Measurements from ENCODE around the gene HRK.

HRK gene

DNA sequence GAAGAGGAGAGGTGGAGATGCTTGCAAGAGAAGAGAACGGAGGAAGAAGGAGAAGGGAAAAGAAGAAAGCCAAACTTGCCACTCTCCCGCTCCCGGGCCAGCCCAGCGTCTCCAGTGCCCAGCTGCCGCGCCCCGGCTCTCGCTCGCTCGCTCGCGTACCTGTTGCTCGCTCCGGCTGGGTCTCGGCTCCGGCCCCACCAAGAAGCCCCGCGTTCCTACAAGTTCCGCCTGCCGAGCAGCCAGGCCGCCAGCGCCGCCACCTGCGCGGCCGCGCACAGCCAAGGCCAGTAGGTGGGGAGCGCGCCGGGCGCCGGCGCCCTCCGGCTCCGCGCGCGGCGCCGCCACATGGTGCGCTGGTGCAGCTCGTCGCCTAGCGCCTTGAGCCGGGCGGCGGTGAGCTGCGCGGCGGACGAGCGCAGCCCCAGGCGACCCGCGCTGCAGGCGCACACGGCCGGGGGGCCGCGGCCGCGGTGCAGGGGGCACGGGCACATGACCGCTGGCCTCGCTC is 370 bp downstream of the HRK start:
- Histone ChIP-seq H3K27me3 (ENCODE audit: low read depth, low read length) (peaks cover 61% of the 10 kb centered on the region), H3K4me3 (ENCODE audit: low read depth in 1 of 2, low read length in 2 of 2) (peak overlapping the region in 1 of 2 donors; percentile 42), H3K27ac (ENCODE audit: low read length) (no peak overlapping the region), H3K4me1 (ENCODE audit: control insufficient read depth in 1 of 2, insufficient read depth in 2 of 2, low read length in 2 of 2) (peaks cover 4 to 47% of the 10 kb centered on the region in 2 donors), H3K9me3 (ENCODE audit: control insufficient read depth in 1 of 2, low read length in 2 of 2) (no peaks in the 10 kb centered on the region), H3K36me3 (ENCODE audit: control insufficient read depth in 1 of 2, insufficient read depth in 2 of 2, low read length in 2 of 2) (no peaks in the 10 kb centered on the region)

- Histone ChIP-seq H3K4me3 (ENCODE audit: low read depth in 1 of 2, low read length in 2 of 2) (peak overlapping the region in 1 of 2 donors; percentile 42), H3K27ac (ENCODE audit: low read length) (no peak overlapping the region), H3K36me3 (ENCODE audit: control insufficient read depth in 1 of 2, insufficient read depth in 2 of 2, low read length in 2 of 2) (no peaks in the 10 kb centered on the region), H3K27me3 (ENCODE audit: low read depth, low read length) (peaks cover 61% of the 10 kb centered on the region), H3K9me3 (ENCODE audit: control insufficient read depth in 1 of 2, low read length in 2 of 2) (no peaks in the 10 kb centered on the region), H3K4me1 (ENCODE audit: control insufficient read depth in 1 of 2, insufficient read depth in 2 of 2, low read length in 2 of 2) (peaks cover 4 to 47% of the 10 kb centered on the region in 2 donors)
Measured at GRCh38 chr12:116880213-116880816, 926 bp downstream of the HRK start.

DNA sequence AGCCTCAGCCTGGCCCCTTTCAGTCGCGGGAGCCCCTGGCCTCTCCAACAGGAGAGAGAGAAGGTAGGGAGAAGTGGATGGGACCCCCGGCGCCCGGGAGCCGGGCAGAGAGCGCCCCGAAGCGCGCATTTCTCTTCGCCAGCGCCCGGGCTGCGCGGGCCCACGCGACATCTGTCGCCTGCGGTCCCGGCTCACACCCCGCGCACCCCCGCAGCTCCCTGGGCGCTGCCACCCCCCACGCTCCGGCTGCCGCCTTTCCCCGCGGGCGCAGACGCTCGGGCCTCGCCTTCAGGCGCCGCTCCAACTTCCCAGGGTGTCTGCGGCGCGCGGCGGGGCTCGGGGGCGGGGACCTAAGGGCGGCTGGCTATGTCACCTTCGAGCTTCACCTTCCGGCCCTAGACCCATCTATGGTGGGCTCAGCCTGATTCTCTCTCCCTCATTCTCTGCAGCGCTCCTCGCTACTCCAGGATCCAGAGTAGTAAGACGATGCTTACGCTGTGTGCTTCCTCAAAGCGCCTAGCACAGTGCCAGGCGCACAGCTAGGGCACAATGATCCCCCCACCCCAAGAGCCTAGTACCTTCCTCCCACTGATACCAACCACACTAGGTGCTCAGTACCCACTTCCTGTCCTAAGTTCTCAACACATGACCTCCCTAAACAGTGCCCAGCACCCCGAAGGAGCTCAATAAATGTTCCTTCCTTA is 1.6 kb downstream of the HRK start:
- Histone ChIP-seq H3K27ac (ENCODE audit: low read length) (no peak overlapping the region), H3K4me1 (ENCODE audit: control insufficient read depth in 1 of 2, insufficient read depth in 2 of 2, low read length in 2 of 2) (peaks cover 4 to 47% of the 10 kb centered on the region in 2 donors), H3K27me3 (ENCODE audit: low read depth, low read length) (peaks cover 60% of the 10 kb centered on the region), H3K36me3 (ENCODE audit: control insufficient read depth in 1 of 2, insufficient read depth in 2 of 2, low read length in 2 of 2) (no peaks in the 10 kb centered on the region), H3K4me3 (ENCODE audit: low read depth in 1 of 2, low read length in 2 of 2) (peak overlapping the region in 1 of 2 donors; percentile 40), H3K9me3 (ENCODE audit: control insufficient read depth in 1 of 2, low read length in 2 of 2) (peaks cover 1 to 4% of the 10 kb centered on the region in 2 donors)

GRCh38 chr12:116878567-116879508 is 2.4 kb downstream of the HRK start:
- Histone ChIP-seq H3K4me3 (ENCODE audit: low read depth in 1 of 2, low read length in 2 of 2) (peak overlapping the region; percentile 33 to 40), H3K27ac (ENCODE audit: low read length) (no peak overlapping the region), H3K4me1 (ENCODE audit: control insufficient read depth in 1 of 2, insufficient read depth in 2 of 2, low read length in 2 of 2) (peaks cover 4 to 47% of the 10 kb centered on the region in 2 donors), H3K27me3 (ENCODE audit: low read depth, low read length) (peaks cover 57% of the 10 kb centered on the region), H3K9me3 (ENCODE audit: control insufficient read depth in 1 of 2, low read length in 2 of 2) (peaks cover 5 to 12% of the 10 kb centered on the region in 2 donors), H3K36me3 (ENCODE audit: control insufficient read depth in 1 of 2, insufficient read depth in 2 of 2, low read length in 2 of 2) (no peaks in the 10 kb centered on the region)

DNA sequence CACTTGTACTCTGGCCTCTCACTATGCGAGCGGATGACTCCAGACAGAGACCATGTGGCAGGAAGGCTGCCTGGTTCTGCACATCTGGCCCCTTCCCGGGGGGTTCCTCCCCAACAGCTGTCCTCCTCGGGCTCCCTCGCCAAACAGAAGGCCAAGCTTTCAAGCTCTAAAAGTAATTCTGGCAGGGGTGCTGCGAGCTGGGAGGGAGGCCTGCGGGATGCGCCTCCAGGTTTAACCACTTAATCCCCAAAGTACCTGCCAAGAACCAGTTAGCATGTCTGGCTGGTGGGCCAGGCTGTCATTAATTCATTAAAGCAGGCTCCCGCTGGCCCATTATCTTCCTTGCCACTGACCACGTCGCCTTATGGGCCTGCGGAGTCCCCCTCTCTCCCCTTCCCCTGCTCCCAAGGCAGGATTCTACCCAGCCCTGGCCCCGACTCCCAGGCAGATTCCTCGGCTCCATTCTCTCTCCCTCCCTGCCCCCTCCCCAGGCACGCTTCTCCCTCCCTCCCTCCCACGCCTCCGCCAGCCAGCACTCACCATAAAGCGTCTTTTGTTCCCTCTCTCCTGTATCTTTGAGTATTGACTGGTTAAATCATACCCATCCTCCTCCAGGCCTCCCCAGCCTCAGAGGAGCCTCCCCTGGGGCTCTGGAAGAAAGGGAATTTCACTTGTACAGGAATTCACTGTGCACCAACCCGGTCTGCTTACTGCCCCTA is 4.9 kb downstream of the HRK start:
- H3K9me3 ChIP-seq (ENCODE audit: control insufficient read depth in 1 of 2, low read length in 2 of 2), result peaks cover 5 to 14% of the 10 kb centered on the region in 2 donors
- H3K36me3 ChIP-seq (ENCODE audit: control insufficient read depth in 1 of 2, insufficient read depth in 2 of 2, low read length in 2 of 2), result no peaks in the 10 kb centered on the region
- H3K4me3 ChIP-seq (ENCODE audit: low read depth in 1 of 2, low read length in 2 of 2), result no peak overlapping the region
- H3K27me3 ChIP-seq (ENCODE audit: low read depth, low read length), result peaks cover 33% of the 10 kb centered on the region
- peaks cover 0 to 33% of the 10 kb centered on the region in 2 donors for H3K4me1 ChIP-seq (ENCODE audit: control insufficient read depth in 1 of 2, insufficient read depth in 2 of 2, low read length in 2 of 2)
- no peak overlapping the region for H3K27ac ChIP-seq (ENCODE audit: low read length)

DNA sequence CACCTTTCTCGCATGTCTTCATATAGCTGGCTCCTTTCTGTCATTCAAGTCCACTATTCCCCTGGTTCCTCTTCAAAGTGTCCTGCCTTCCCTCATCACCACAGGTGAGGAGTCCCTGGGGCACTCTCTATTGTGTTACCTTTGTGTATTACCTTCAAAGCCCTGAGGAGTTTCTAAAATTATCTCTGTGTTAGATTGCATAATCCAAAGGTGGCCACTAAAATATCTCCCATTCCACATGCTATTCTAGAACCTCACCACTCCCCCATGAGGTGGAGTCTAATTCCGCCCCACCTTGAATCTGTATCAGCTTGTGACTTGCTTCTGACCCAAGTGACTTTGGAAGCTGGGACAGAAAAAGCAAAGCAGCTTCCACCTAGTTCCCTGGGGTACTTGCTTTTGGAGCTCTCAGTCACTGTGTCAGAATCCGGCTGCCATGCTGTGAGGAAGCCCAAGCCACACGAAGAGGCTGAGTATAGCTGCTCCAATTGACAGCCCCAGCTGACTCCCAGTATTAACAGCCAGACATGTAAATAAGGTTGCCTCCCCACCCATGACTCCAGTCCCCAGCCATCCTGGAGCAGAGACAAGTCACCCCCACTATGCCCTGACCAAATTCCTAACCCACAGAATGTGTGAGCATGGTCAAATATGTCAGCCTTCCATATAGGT is 6.8 kb downstream of the HRK start:
- H3K27ac ChIP-seq (ENCODE audit: low read length), result no peak overlapping the region
- H3K36me3 ChIP-seq (ENCODE audit: control insufficient read depth in 1 of 2, insufficient read depth in 2 of 2, low read length in 2 of 2), result no peaks in the 10 kb centered on the region
- H3K27me3 ChIP-seq (ENCODE audit: low read depth, low read length), result peaks cover 21% of the 10 kb centered on the region
- peaks cover 5 to 14% of the 10 kb centered on the region in 2 donors for H3K9me3 ChIP-seq (ENCODE audit: control insufficient read depth in 1 of 2, low read length in 2 of 2)
- no peak overlapping the region for H3K4me3 ChIP-seq (ENCODE audit: low read depth in 1 of 2, low read length in 2 of 2)
- H3K4me1 ChIP-seq (ENCODE audit: control insufficient read depth in 1 of 2, insufficient read depth in 2 of 2, low read length in 2 of 2), result peaks cover 0 to 18% of the 10 kb centered on the region in 2 donors

DNA sequence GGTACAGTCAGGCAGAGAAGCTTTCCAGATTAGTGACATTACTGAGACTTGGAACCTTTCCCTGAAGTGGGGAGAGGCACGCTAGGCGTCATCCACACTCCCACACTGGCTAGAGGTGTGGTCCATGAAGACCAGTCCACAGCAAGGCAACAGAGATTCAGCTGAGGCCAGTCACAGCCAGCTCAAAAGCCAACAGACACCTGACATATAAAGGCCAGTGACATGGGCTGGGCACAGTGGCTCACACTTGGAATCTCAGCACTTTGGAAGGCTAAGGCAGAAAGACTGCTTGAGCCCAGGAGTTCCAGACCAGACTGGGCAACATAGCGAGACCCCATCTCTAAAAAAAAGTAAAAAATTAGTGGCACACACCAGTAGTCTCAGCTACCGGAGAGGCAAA is 10.9 kb downstream of the HRK start:
- Histone ChIP-seq H3K4me1 (ENCODE audit: control insufficient read depth in 1 of 2, insufficient read depth in 2 of 2, low read length in 2 of 2) (no peaks in the 10 kb centered on the region), H3K4me3 (ENCODE audit: low read depth in 1 of 2, low read length in 2 of 2) (no peak overlapping the region), H3K27ac (ENCODE audit: low read length) (no peak overlapping the region), H3K27me3 (ENCODE audit: low read depth, low read length) (no peaks in the 10 kb centered on the region), H3K9me3 (ENCODE audit: control insufficient read depth in 1 of 2, low read length in 2 of 2) (peaks cover 5 to 14% of the 10 kb centered on the region in 2 donors), H3K36me3 (ENCODE audit: control insufficient read depth in 1 of 2, insufficient read depth in 2 of 2, low read length in 2 of 2) (no peaks in the 10 kb centered on the region)

DNA sequence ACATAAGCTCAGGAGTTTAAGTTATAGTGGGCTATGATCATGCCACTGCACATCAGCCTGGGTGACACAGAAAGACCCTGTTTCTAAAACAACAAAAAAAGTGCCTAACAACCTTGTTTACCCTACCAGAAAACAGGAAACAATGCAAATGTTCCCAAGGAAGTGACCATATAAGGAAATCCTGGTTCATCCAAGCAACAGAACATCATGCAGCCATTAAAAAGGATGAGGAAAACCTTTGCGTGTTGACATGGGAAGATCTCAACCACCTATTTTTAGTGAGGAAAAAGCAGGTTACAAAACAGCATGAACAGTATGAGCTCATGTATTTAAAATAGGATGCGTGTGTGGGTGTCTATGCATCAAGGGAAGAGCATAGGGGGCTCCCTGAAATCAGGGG is 13.7 kb downstream of the HRK start:
- H3K4me1 ChIP-seq (ENCODE audit: control insufficient read depth in 1 of 2, insufficient read depth in 2 of 2, low read length in 2 of 2), result no peaks in the 10 kb centered on the region
- no peak overlapping the region for H3K27ac ChIP-seq (ENCODE audit: low read length)
- no peaks in the 10 kb centered on the region for H3K36me3 ChIP-seq (ENCODE audit: control insufficient read depth in 1 of 2, insufficient read depth in 2 of 2, low read length in 2 of 2)
- H3K4me3 ChIP-seq (ENCODE audit: low read depth in 1 of 2, low read length in 2 of 2), result no peak overlapping the region
- H3K27me3 ChIP-seq (ENCODE audit: low read depth, low read length), result no peaks in the 10 kb centered on the region
- H3K9me3 ChIP-seq (ENCODE audit: control insufficient read depth in 1 of 2, low read length in 2 of 2), result no peaks in the 10 kb centered on the region

- Histone ChIP-seq H3K27ac (ENCODE audit: low read length) (no peak overlapping the region), H3K27me3 (ENCODE audit: low read depth, low read length) (no peaks in the 10 kb centered on the region), H3K4me3 (ENCODE audit: low read depth in 1 of 2, low read length in 2 of 2) (no peak overlapping the region), H3K9me3 (ENCODE audit: control insufficient read depth in 1 of 2, low read length in 2 of 2) (no peaks in the 10 kb centered on the region), H3K4me1 (ENCODE audit: control insufficient read depth in 1 of 2, insufficient read depth in 2 of 2, low read length in 2 of 2) (peaks cover 0 to 3% of the 10 kb centered on the region in 2 donors), H3K36me3 (ENCODE audit: control insufficient read depth in 1 of 2, insufficient read depth in 2 of 2, low read length in 2 of 2) (no peaks in the 10 kb centered on the region)
Measured at GRCh38 chr12:116864371-116865160, 16.7 kb downstream of the HRK start.
